ENCODE data around the gene EIF4E3.

DNA sequence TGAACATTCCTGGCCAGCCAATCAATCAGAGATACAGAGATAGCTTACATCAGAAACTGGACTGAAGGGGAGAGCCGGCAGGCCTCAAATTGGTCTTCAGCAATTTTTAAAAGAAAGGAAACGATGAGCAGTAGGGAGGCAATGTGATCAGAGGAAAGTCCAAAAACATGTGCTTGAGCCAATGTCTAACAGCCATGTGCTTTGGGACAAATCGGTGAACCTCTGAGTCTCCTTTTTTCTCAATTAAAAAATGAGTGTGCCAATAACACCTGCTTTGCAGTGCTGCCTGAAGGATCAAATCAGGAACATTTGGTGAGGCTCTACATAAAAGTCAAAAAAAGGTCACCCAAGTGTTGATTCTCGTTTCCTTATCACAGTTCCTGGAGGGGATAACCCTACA lies 7.4 kb upstream of the EIF4E3 start:
- TF ChIP-seq POLR2A (IDR thresholded peaks at IDR 0.05; ENCODE audit: low read depth) (no peak), EP300 (IDR thresholded peaks at IDR 0.05) (no peak), POLR2AphosphoS5 (IDR thresholded peaks at IDR 0.05) (no peak)
- TF ChIP-seq, protein P1, sequence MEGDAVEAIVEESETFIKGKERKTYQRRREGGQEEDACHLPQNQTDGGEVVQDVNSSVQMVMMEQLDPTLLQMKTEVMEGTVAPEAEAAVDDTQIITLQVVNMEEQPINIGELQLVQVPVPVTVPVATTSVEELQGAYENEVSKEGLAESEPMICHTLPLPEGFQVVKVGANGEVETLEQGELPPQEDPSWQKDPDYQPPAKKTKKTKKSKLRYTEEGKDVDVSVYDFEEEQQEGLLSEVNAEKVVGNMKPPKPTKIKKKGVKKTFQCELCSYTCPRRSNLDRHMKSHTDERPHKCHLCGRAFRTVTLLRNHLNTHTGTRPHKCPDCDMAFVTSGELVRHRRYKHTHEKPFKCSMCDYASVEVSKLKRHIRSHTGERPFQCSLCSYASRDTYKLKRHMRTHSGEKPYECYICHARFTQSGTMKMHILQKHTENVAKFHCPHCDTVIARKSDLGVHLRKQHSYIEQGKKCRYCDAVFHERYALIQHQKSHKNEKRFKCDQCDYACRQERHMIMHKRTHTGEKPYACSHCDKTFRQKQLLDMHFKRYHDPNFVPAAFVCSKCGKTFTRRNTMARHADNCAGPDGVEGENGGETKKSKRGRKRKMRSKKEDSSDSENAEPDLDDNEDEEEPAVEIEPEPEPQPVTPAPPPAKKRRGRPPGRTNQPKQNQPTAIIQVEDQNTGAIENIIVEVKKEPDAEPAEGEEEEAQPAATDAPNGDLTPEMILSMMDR (IDR thresholded peaks at IDR 0.05): no peak

Measured in esophagus muscularis mucosa (tissue), 4 donors.